Ishikawa (cell line): ENCODE results near the gene B4GALNT4.

Source experiments
- CEBPB ChIP-seq: IDR thresholded peaks from 2 replicates; pipeline ENCODE4 v1.6.1; 2012
- CREB1 ChIP-seq: IDR thresholded peaks from 2 replicates; pipeline ENCODE4 v1.6.1; 2012; ENCODE audit warnings: low read depth
- EGR1 ChIP-seq: IDR thresholded peaks from 2 replicates; pipeline ENCODE4 v1.6.1; 2012
- EP300 ChIP-seq: IDR thresholded peaks from 2 replicates; pipeline ENCODE4 v1.6.1; 2012; ENCODE audit warnings: borderline replicate concordance
- FOXM1 ChIP-seq: IDR thresholded peaks from 2 replicates; pipeline ENCODE4 v1.6.1; 2012; ENCODE audit warnings: low read depth, borderline replicate concordance
- NFIC ChIP-seq: IDR thresholded peaks from 2 replicates; pipeline ENCODE4 v1.6.1; 2012
- RAD21 ChIP-seq: IDR thresholded peaks from 2 replicates; pipeline ENCODE4 v1.6.1; 2012; ENCODE audit warnings: low read depth
- TAF1 ChIP-seq: IDR thresholded peaks from 2 replicates; pipeline ENCODE4 v1.6.1; 2012; ENCODE audit warnings: low read depth, mild to moderate bottlenecking
- TCF12 ChIP-seq: IDR thresholded peaks from 2 replicates; pipeline ENCODE4 v1.6.1; 2012; ENCODE audit warnings: low read depth
- TEAD4 ChIP-seq: IDR thresholded peaks from 2 replicates; pipeline ENCODE4 v1.6.1; 2012
- YY1 ChIP-seq: IDR thresholded peaks from 2 replicates; pipeline ENCODE4 v1.6.1; 2012; ENCODE audit warnings: low read depth
- ZBTB7A ChIP-seq: IDR thresholded peaks from 2 replicates; pipeline ENCODE4 v1.6.1; 2012; ENCODE audit warnings: low read depth
- TF ChIP-seq, protein P1 (sequence below): IDR thresholded peaks from 2 replicates; pipeline ENCODE4 v1.6.1; 2012; ENCODE audit warnings: low read depth, mild to moderate bottlenecking
- TF ChIP-seq, protein P2 (sequence below): IDR thresholded peaks from 2 replicates; pipeline ENCODE4 v1.6.1; 2012
- TF ChIP-seq, protein P3 (sequence below): IDR thresholded peaks from 2 replicates; pipeline ENCODE4 v1.6.1; 2012

B4GALNT4 gene

DNA sequence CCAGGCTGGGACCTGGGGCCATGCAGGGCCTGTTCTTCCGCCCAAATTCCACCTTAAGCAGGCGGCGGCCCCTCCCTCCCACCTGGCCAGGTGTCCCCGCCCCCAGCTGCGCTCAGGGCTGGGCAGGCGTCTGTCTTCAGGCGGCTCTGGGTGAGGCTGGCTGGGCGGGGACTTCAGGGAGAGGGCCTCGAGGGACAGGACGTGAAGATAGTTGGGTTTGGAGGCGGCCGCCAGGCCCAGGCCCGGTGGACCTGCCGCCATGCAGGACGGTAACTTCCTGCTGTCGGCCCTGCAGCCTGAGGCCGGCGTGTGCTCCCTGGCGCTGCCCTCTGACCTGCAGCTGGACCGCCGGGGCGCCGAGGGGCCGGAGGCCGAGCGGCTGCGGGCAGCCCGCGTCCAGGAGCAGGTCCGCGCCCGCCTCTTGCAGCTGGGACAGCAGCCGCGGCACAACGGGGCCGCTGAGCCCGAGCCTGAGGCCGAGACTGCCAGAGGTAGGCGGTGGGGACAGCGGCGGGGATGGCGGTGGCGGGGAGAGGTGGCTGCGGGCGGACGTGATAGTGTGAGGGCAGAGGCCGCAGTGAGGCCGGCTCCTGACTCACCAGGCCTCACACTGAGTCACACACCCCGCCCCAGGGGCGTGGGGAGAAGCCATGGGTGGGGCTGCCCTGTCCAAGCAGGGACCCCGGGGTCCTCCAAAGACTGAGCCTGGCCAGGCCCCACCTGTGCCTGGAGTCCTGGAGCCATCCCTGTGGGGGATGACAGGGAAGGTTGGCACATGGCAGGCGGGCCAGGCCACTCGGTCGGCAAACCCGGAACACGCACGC is 24.9 kb downstream of the B4GALNT4 start, which contains the start of gene PKP3:
Gene PKP3, plus strand, starts transcription at position 176 of the 824 bp plus-strand sequence. Its CDS starts 84 bp downstream, at position 260.
- TF ChIP-seq FOXM1 (no peak), NFIC (peak; percentile 29; the same call in 1 of the 2 replicates), RAD21 (no peak), EP300 (no peak), CEBPB (no peak), EGR1 (no peak), CREB1 (no peak), TCF12 (peak; percentile 81), YY1 (no peak), TAF1 (peak; percentile 71; the same call in 1 of the 2 replicates), ZBTB7A (peak; percentile 87), TEAD4 (peak; percentile 53; the same call in 1 of the 2 replicates)
- TF ChIP-seq, protein P1, sequence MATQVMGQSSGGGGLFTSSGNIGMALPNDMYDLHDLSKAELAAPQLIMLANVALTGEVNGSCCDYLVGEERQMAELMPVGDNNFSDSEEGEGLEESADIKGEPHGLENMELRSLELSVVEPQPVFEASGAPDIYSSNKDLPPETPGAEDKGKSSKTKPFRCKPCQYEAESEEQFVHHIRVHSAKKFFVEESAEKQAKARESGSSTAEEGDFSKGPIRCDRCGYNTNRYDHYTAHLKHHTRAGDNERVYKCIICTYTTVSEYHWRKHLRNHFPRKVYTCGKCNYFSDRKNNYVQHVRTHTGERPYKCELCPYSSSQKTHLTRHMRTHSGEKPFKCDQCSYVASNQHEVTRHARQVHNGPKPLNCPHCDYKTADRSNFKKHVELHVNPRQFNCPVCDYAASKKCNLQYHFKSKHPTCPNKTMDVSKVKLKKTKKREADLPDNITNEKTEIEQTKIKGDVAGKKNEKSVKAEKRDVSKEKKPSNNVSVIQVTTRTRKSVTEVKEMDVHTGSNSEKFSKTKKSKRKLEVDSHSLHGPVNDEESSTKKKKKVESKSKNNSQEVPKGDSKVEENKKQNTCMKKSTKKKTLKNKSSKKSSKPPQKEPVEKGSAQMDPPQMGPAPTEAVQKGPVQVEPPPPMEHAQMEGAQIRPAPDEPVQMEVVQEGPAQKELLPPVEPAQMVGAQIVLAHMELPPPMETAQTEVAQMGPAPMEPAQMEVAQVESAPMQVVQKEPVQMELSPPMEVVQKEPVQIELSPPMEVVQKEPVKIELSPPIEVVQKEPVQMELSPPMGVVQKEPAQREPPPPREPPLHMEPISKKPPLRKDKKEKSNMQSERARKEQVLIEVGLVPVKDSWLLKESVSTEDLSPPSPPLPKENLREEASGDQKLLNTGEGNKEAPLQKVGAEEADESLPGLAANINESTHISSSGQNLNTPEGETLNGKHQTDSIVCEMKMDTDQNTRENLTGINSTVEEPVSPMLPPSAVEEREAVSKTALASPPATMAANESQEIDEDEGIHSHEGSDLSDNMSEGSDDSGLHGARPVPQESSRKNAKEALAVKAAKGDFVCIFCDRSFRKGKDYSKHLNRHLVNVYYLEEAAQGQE = no peak
- TF ChIP-seq, protein P2, sequence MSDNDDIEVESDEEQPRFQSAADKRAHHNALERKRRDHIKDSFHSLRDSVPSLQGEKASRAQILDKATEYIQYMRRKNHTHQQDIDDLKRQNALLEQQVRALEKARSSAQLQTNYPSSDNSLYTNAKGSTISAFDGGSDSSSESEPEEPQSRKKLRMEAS = peak; percentile 79
- TF ChIP-seq, protein P3, sequence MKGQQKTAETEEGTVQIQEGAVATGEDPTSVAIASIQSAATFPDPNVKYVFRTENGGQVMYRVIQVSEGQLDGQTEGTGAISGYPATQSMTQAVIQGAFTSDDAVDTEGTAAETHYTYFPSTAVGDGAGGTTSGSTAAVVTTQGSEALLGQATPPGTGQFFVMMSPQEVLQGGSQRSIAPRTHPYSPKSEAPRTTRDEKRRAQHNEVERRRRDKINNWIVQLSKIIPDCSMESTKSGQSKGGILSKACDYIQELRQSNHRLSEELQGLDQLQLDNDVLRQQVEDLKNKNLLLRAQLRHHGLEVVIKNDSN = peak; percentile 41

DNA sequence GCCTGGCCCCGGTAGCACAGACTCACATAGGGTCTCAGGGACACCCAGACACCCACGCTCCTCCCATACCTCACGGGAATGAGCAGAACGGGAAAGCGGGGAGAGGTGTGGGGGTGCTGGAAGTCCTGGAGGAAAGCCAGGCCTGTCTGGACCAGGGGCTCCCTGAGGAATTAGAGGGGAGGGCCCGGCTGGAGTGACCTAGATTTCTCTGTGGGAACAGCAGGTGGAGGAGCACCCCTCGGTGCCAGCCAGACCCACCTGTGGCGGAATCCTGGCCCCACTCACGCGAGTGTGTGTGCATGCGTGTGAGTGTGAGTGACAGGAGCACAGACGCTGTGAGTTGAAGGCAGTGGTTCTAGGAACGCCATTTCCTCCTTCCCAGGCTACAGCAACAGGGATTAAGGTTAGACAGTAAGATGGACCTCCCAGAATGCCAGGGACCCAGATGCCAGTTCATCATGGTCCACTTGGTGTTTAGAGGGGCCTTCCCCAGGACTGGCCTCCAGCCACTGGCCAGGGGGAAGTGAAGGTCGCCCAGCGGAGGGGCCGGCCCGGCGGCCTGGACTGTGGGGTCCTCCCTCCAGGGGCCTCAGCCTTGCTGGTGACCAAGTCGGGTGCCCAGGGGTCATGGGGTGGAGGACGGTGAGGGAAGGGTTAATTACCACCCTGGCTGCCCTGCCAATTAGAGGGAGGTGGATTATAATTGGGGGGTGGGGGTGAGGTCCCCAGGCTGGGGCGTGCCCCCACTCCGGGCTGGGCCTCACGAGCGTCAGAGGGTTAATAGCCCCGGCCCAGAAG is 25.8 kb downstream of the B4GALNT4 start:
- TF ChIP-seq RAD21 = no peak
- no peak for TF ChIP-seq TEAD4
- TF ChIP-seq CEBPB = no peak
- no peak for TF ChIP-seq FOXM1
- TF ChIP-seq NFIC = no peak

DNA sequence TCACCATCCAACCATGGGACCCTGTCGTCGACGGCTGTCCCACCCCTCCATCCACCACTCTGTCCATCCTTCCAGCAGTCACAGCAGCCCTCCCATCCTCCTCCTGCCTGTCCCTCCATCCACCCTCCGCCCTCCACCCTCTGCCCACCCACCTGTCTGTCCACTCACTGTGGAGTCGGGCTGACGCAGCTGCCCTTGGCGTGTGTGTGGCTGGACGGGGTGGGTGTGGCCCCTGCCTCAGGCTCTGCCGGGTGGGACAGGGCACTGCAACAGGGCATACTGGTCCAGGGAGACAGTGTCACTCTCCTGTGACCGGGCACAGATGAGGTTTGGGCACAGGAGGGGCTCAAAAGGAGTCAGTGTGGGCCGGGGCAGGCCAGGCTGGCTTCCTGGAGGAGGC is 26.6 kb downstream of the B4GALNT4 start:
- TF ChIP-seq TEAD4 = no peak

GRCh38 chr11:396511-396947 is 27.2 kb downstream of the B4GALNT4 start:
- TF ChIP-seq TAF1 = no peak
- TF ChIP-seq ZBTB7A = no peak
- TF ChIP-seq RAD21 = no peak
- TF ChIP-seq TCF12 = no peak
- TF ChIP-seq, protein P3 = no peak
- TF ChIP-seq TEAD4 = no peak
- TF ChIP-seq, protein P1 = no peak
- no peak for TF ChIP-seq EP300
- TF ChIP-seq NFIC = no peak

GRCh38 chr11:396948-397548 is 27.7 kb downstream of the B4GALNT4 start:
- TF ChIP-seq, protein P3 = no peak
- TF ChIP-seq EGR1 (no peak), CREB1 (no peak), RAD21 (no peak), TEAD4 (no peak), TCF12 (no peak), ZBTB7A (no peak), NFIC (no peak), CEBPB (no peak), TAF1 (no peak), FOXM1 (no peak), EP300 (no peak), YY1 (no peak)
- TF ChIP-seq, protein P2 = no peak
- TF ChIP-seq, protein P1 = no peak
